Measurements from ENCODE around the gene HPCAL1. TPM values are rescaled to one million over a fixed set of nuclear protein-coding genes. Genes with fewer than 3 reads are reported as not detected.

The HPCAL1 gene
- polyA plus RNA-seq, 1 donor from 2014 or later: 63.4 TPM

DNA sequence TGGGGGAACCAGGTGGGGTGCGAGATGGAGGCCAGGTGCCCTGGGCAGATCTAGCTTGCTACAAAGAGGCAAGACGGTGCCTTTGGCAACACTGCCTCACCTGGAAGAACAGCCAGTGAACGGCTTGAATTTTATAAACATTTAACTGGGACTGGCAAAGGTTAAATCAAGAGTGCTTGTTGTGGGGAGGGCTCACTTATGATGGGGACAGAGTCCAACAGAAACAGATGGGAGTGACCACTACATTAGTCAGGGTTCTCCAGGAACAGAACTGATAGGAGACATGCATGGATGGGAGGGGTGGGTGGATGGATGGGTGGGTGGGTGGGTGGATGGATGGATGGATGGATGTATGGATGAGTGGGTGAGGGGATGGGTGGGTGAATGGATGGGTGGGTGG is 126.2 kb downstream of the HPCAL1 start:
- H3K4me3 ChIP-seq (ENCODE audit: low read length): no peak overlapping the region
- H4K20me1 ChIP-seq (ENCODE audit: insufficient read depth): no peaks in the 10 kb centered on the region
- H3K27me3 ChIP-seq (ENCODE audit: insufficient read depth, low read depth, low read length): peaks cover 6% of the 10 kb centered on the region
- H3K27ac ChIP-seq (ENCODE audit: low read length): no peak overlapping the region
- H3K9ac ChIP-seq (ENCODE audit: low read length): no peak overlapping the region
- no peaks in the 10 kb centered on the region for H3F3A ChIP-seq (ENCODE audit: insufficient read depth, low read length, poor library complexity, severe bottlenecking)
- no peaks in the 10 kb centered on the region for H3K9me3 ChIP-seq (ENCODE audit: low read length)
- no peaks in the 10 kb centered on the region for H3K79me2 ChIP-seq (replicated peaks; ENCODE audit: insufficient read depth, low read length)
- no peaks in the 10 kb centered on the region for H3K36me3 ChIP-seq (ENCODE audit: insufficient read depth, low read length)
- TF ChIP-seq TAF1 (IDR thresholded peaks at IDR 0.05; ENCODE audit: low read depth) (no peak), POLR2AphosphoS5 (IDR thresholded peaks at IDR 0.05) (no peak), RAD21 (conservative IDR thresholded peaks at IDR 0.05) (no peak), SMC3 (conservative IDR thresholded peaks at IDR 0.05; ENCODE audit: poor library complexity) (no peak), EZH2 (IDR thresholded peaks at IDR 0.05; ENCODE audit: borderline replicate concordance, insufficient read depth, low read length, poor library complexity, severe bottlenecking) (no peak), MXI1 (conservative IDR thresholded peaks at IDR 0.05; ENCODE audit: poor library complexity, severe bottlenecking) (no peak), EP300 (conservative IDR thresholded peaks at IDR 0.05; ENCODE audit: poor library complexity, severe bottlenecking) (no peak)
- TF ChIP-seq, protein P1, sequence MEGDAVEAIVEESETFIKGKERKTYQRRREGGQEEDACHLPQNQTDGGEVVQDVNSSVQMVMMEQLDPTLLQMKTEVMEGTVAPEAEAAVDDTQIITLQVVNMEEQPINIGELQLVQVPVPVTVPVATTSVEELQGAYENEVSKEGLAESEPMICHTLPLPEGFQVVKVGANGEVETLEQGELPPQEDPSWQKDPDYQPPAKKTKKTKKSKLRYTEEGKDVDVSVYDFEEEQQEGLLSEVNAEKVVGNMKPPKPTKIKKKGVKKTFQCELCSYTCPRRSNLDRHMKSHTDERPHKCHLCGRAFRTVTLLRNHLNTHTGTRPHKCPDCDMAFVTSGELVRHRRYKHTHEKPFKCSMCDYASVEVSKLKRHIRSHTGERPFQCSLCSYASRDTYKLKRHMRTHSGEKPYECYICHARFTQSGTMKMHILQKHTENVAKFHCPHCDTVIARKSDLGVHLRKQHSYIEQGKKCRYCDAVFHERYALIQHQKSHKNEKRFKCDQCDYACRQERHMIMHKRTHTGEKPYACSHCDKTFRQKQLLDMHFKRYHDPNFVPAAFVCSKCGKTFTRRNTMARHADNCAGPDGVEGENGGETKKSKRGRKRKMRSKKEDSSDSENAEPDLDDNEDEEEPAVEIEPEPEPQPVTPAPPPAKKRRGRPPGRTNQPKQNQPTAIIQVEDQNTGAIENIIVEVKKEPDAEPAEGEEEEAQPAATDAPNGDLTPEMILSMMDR (IDR thresholded peaks at IDR 0.05; ENCODE audit: poor library complexity, severe bottlenecking): no peak
- TF ChIP-seq, protein P2, sequence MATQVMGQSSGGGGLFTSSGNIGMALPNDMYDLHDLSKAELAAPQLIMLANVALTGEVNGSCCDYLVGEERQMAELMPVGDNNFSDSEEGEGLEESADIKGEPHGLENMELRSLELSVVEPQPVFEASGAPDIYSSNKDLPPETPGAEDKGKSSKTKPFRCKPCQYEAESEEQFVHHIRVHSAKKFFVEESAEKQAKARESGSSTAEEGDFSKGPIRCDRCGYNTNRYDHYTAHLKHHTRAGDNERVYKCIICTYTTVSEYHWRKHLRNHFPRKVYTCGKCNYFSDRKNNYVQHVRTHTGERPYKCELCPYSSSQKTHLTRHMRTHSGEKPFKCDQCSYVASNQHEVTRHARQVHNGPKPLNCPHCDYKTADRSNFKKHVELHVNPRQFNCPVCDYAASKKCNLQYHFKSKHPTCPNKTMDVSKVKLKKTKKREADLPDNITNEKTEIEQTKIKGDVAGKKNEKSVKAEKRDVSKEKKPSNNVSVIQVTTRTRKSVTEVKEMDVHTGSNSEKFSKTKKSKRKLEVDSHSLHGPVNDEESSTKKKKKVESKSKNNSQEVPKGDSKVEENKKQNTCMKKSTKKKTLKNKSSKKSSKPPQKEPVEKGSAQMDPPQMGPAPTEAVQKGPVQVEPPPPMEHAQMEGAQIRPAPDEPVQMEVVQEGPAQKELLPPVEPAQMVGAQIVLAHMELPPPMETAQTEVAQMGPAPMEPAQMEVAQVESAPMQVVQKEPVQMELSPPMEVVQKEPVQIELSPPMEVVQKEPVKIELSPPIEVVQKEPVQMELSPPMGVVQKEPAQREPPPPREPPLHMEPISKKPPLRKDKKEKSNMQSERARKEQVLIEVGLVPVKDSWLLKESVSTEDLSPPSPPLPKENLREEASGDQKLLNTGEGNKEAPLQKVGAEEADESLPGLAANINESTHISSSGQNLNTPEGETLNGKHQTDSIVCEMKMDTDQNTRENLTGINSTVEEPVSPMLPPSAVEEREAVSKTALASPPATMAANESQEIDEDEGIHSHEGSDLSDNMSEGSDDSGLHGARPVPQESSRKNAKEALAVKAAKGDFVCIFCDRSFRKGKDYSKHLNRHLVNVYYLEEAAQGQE (IDR thresholded peaks at IDR 0.05; ENCODE audit: borderline replicate concordance): no peak
- no peak overlapping the region for H2AFZ ChIP-seq (ENCODE audit: low read depth, low read length)
- no peak overlapping the region for H3K4me2 ChIP-seq (ENCODE audit: low read length)
- H3K9me2 ChIP-seq (ENCODE audit: insufficient read depth, low read length): no peaks in the 10 kb centered on the region

DNA sequence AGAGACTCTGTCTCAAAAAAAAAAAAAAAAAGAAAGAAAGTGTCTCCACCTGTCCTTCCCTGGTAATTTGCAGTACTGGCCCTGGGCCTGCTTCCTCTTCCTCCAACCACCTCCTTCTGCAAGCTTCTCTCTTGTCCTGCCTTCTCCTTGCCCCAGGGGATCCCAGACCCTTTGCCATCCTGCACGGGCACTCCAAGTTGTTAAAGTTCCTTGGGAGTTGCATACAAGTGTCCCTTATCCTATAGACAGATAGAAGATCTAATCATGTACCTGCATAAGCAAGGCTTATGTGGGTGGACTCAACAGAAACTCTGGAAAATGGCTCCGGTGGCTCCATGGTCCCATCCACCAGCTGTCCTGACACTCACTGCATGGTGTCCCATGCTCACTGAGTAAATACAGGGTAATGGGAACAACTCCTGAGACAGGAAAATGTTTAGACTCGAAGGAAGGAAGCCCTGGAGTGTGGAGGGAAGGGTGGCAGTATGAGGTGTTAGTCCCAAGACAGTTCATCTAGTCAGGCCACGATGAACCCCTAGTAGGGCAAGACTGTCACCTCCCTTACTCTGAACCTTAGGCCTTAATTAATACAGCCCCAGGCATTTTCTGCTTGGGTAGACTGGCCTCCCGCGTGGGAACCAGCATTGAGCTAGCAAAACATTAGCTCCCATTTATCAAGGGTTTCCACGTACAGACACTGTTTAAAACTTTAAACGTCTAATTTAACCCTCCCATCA is 128.3 kb downstream of the HPCAL1 start:
- H3F3A ChIP-seq (ENCODE audit: insufficient read depth, low read length, poor library complexity, severe bottlenecking): no peaks in the 10 kb centered on the region
- no peaks in the 10 kb centered on the region for H3K79me2 ChIP-seq (replicated peaks; ENCODE audit: insufficient read depth, low read length)
- TF ChIP-seq EZH2 (IDR thresholded peaks at IDR 0.05; ENCODE audit: borderline replicate concordance, insufficient read depth, low read length, poor library complexity, severe bottlenecking) (no peak), POLR2AphosphoS5 (IDR thresholded peaks at IDR 0.05) (no peak), SMC3 (conservative IDR thresholded peaks at IDR 0.05; ENCODE audit: poor library complexity) (no peak), MXI1 (conservative IDR thresholded peaks at IDR 0.05; ENCODE audit: poor library complexity, severe bottlenecking) (no peak), EP300 (conservative IDR thresholded peaks at IDR 0.05; ENCODE audit: poor library complexity, severe bottlenecking) (no peak), RAD21 (conservative IDR thresholded peaks at IDR 0.05) (no peak), TAF1 (IDR thresholded peaks at IDR 0.05; ENCODE audit: low read depth) (no peak)
- TF ChIP-seq, protein P1 (IDR thresholded peaks at IDR 0.05; ENCODE audit: poor library complexity, severe bottlenecking): no peak
- TF ChIP-seq, protein P2 (IDR thresholded peaks at IDR 0.05; ENCODE audit: borderline replicate concordance): no peak
- H3K36me3 ChIP-seq (ENCODE audit: insufficient read depth, low read length): no peaks in the 10 kb centered on the region
- peaks cover 6% of the 10 kb centered on the region for H3K27me3 ChIP-seq (ENCODE audit: insufficient read depth, low read depth, low read length)
- no peak overlapping the region for H3K27ac ChIP-seq (ENCODE audit: low read length)
- no peaks in the 10 kb centered on the region for H4K20me1 ChIP-seq (ENCODE audit: insufficient read depth)
- H3K9ac ChIP-seq (ENCODE audit: low read length): no peak overlapping the region
- H3K9me3 ChIP-seq (ENCODE audit: low read length): no peaks in the 10 kb centered on the region
- H2AFZ ChIP-seq (ENCODE audit: low read depth, low read length): no peak overlapping the region
- no peak overlapping the region for H3K4me2 ChIP-seq (ENCODE audit: low read length)
- no peak overlapping the region for H3K4me3 ChIP-seq (ENCODE audit: low read length)
- H3K9me2 ChIP-seq (ENCODE audit: insufficient read depth, low read length): no peaks in the 10 kb centered on the region
